IMR-90 (cell line): Measurements from ENCODE around the gene NOS1. TPM values are rescaled to one million over a fixed set of nuclear protein-coding genes. Genes with fewer than 3 reads are reported as not detected.

ENCODE experiments used
- ATAC-seq: fragments of 200-7000 bp; cut with Tn5 transposase; 2 replicates; pipeline ENCODE4 v1.9.1; 2020; ENCODE audit warnings: low read depth, mild to moderate bottlenecking, moderate library complexity
- BruUV-seq: library from RNA; stranded (reverse); fragments of 400-500 nt; replicated peaks from 2 replicates; lab custom pipeline; 2021; lab: Mats Ljungman, UMichigan
- CTCF ChIA-PET: fragments of 300-600 bp; formaldehyde crosslinking; extraction: SDS; loops from one replicate; lab custom pipeline; 2021; ENCODE audit warnings: antibody characterized with exemption; lab: Yijun Ruan, JAX
- POLR2A ChIA-PET: fragments of 300-600 bp; sonication (Branson Sonifier 250); formaldehyde crosslinking; loops from one replicate; lab custom pipeline; 2022; ENCODE audit warnings: antibody characterized with exemption; ENCODE audit not compliant: unreplicated experiment; lab: Charles Lee
- DNase-seq: peaks from one replicate; pipeline ENCODE4 v3.0.0; 2013
- H2AFZ ChIP-seq: replicated peaks from 2 replicates; pipeline ENCODE3; 2013; ENCODE audit warnings: low read length, mild to moderate bottlenecking; ENCODE audit not compliant: poor library complexity
- H2AK5ac ChIP-seq: 2 replicates; pipeline ENCODE4 v1.6.1; 2013; ENCODE audit warnings: low read depth, low read length, inconsistent platforms
- H2AK9ac ChIP-seq: replicated peaks from 2 replicates; pipeline ENCODE3; 2013; ENCODE audit warnings: mild to moderate bottlenecking, low read depth, low read length, moderate library complexity; ENCODE audit not compliant: poor library complexity
- H2BK120ac ChIP-seq: 2 replicates; pipeline ENCODE4 v1.6.1; 2013; ENCODE audit warnings: low read depth, low read length, inconsistent platforms
- H2BK15ac ChIP-seq: 3 replicates; pipeline ENCODE4 v1.6.1; 2013; ENCODE audit warnings: low read depth, low read length, inconsistent platforms
- H2BK20ac ChIP-seq: 2 replicates; pipeline ENCODE4 v1.6.1; 2013; ENCODE audit warnings: low read depth, mild to moderate bottlenecking, inconsistent platforms, low read length, moderate library complexity
- H2BK5ac ChIP-seq: 2 replicates; pipeline ENCODE4 v1.6.1; 2013; ENCODE audit warnings: mild to moderate bottlenecking, low read depth, low read length, inconsistent platforms; ENCODE audit not compliant: poor library complexity, severe bottlenecking
- H3K14ac ChIP-seq: replicated peaks from 2 replicates; pipeline ENCODE4 v1.6.1; 2013; ENCODE audit warnings: low read depth, low read length, inconsistent platforms
- H3K18ac ChIP-seq: 2 replicates; pipeline ENCODE4 v1.6.1; 2013; ENCODE audit warnings: low read depth, low read length, control low read depth
- H3K23ac ChIP-seq: 2 replicates; pipeline ENCODE4 v1.6.1; 2013; ENCODE audit warnings: low read depth, low read length, inconsistent platforms
- H3K27ac ChIP-seq: 2 replicates; pipeline ENCODE4 v1.5.1; 2013; ENCODE audit warnings: mild to moderate bottlenecking, control low read depth, low read length; ENCODE audit not compliant: insufficient read depth
- H3K27me3 ChIP-seq: 2 replicates; pipeline ENCODE4 v1.6.1; 2013; ENCODE audit warnings: low read length; ENCODE audit not compliant: control insufficient read depth, insufficient read depth
- H3K36me3 ChIP-seq: 2 replicates; pipeline ENCODE4 v1.6.1; 2013; ENCODE audit warnings: low read length, mixed read lengths; ENCODE audit not compliant: control insufficient read depth, insufficient read depth
- H3K4ac ChIP-seq: 2 replicates; pipeline ENCODE4 v1.6.1; 2013; ENCODE audit warnings: low read depth, low read length, inconsistent platforms
- H3K4me1 ChIP-seq: 2 replicates; pipeline ENCODE4 v1.6.1; 2013; ENCODE audit warnings: low read length, mixed read lengths; ENCODE audit not compliant: control insufficient read depth, insufficient read depth
- H3K4me2 ChIP-seq: 2 replicates; pipeline ENCODE4 v1.6.1; 2013; ENCODE audit warnings: low read depth, mild to moderate bottlenecking, control low read depth, low read length, moderate library complexity
- H3K4me3 ChIP-seq: 2 replicates; pipeline ENCODE4 v1.5.1; 2013; ENCODE audit warnings: low read depth, mild to moderate bottlenecking, control low read depth, low read length, moderate library complexity; ENCODE audit not compliant: insufficient read depth
- H3K56ac ChIP-seq: 2 replicates; pipeline ENCODE4 v1.6.1; 2013; ENCODE audit warnings: low read length, inconsistent platforms; ENCODE audit not compliant: insufficient read depth; ENCODE audit errors: extremely low read depth
- H3K79me1 ChIP-seq, 2 experiments: 2 replicates each; pipeline ENCODE4 v1.6.1; 2013; ENCODE audit warnings: low read length in 2 of 2, inconsistent platforms in 1 of 2, low read depth in 1 of 2
- H3K9ac ChIP-seq: 2 replicates; pipeline ENCODE4 v1.6.1; 2013; ENCODE audit warnings: low read depth, low read length, control low read depth
- H3K9me1 ChIP-seq: 2 replicates; pipeline ENCODE4 v1.6.1; 2013; ENCODE audit warnings: low read length, inconsistent platforms; ENCODE audit not compliant: insufficient read depth
- H3K9me3 ChIP-seq: 2 replicates; pipeline ENCODE4 v1.6.1; 2013; ENCODE audit warnings: low read length; ENCODE audit not compliant: control insufficient read depth, insufficient read depth
- H4K20me1 ChIP-seq: 2 replicates; pipeline ENCODE4 v1.6.1; 2013; ENCODE audit warnings: low read length, inconsistent platforms; ENCODE audit not compliant: insufficient read depth
- H4K5ac ChIP-seq: 2 replicates; pipeline ENCODE4 v1.6.1; 2013; ENCODE audit warnings: mild to moderate bottlenecking, low read depth, low read length, control low read depth
- H4K8ac ChIP-seq, 2 experiments: 2 replicates each; pipeline ENCODE4 v1.6.1; 2013; ENCODE audit warnings: low read depth in 2 of 2, low read length in 2 of 2, control low read depth in 1 of 2, inconsistent platforms in 1 of 2
- H4K91ac ChIP-seq: 2 replicates; pipeline ENCODE4 v1.6.1; 2013; ENCODE audit warnings: low read depth, low read length, inconsistent platforms; ENCODE audit not compliant: insufficient read depth
- BHLHE40 ChIP-seq: fragments of 150-350 bp; IDR thresholded peaks from 2 replicates; pipeline ENCODE4 v1.6.1; 2016; ENCODE audit warnings: mild to moderate bottlenecking, low read depth, low read length
- CEBPB ChIP-seq: IDR thresholded peaks from 2 replicates; pipeline ENCODE4 v1.6.1; 2012; ENCODE audit warnings: low read depth, low read length, improper control_type of control experiment
- CHD1 ChIP-seq: IDR thresholded peaks from 2 replicates; pipeline ENCODE4 v1.6.1; 2012; ENCODE audit warnings: low read depth, low read length, improper control_type of control experiment
- MAFK ChIP-seq: IDR thresholded peaks from 2 replicates; pipeline ENCODE4 v1.6.1; 2012; ENCODE audit warnings: low read depth, low read length, improper control_type of control experiment
- MXI1 ChIP-seq: IDR thresholded peaks from 2 replicates; pipeline ENCODE4 v1.6.1; 2012; ENCODE audit warnings: low read depth, mild to moderate bottlenecking, low read length, moderate library complexity, borderline replicate concordance
- NFE2L2 ChIP-seq: fragments of 150-350 bp; IDR thresholded peaks from 2 replicates; pipeline ENCODE4 v1.6.1; 2016; ENCODE audit warnings: low read depth, mild to moderate bottlenecking, low read length
- RAD21 ChIP-seq: IDR thresholded peaks from 2 replicates; pipeline ENCODE4 v1.6.1; 2012; ENCODE audit warnings: low read length, improper control_type of control experiment
- WGBS, 2 experiments: methylation state at CpG; one replicate each; pipeline versions ENCODE4 v1.1.5 to v1.1.7; 2013; ENCODE audit warnings: missing lambda C conversion rate in 2 of 2; ENCODE audit not compliant: insufficient read length in 1 of 2; ENCODE audit errors: extremely low coverage in 2 of 2; 5-methylcytosine and 5-hydroxymethylcytosine counted together
- dilution Hi-C: fragments of 300-500 bp; cut with HindIII; formaldehyde crosslinking; loops from one replicate; pipeline ENCODE4 v1.14.3; 2018; ENCODE audit warnings: low sequenced_read_pairs; ENCODE audit not compliant: unreplicated experiment
- in situ Hi-C: fragments of 300-500 bp; cut with MboI; formaldehyde crosslinking; loops from 3 replicates; pipeline ENCODE4 v1.14.3; 2019; ENCODE audit warnings: low sequenced_read_pairs, inconsistent platforms, mixed read lengths
- intact Hi-C: fragments of 100-400 bp; cut with micrococcal nuclease; formaldehyde crosslinking; loops from 2 replicates; pipeline ENCODE4 v1.10.0; 2022
- polyA plus RNA-seq, 3 experiments: library from polyadenylated mRNA; depleted of rRNA; stranded (reverse); fragments of >200 nt; gene quantifications; 2 replicates each; pipeline ENCODE4 v1.2.3, GENCODE V29; 2012; ENCODE audit warnings: low replicate concordance in 1 of 3
- total RNA-seq: library from RNA; depleted of rRNA; stranded (reverse); fragments of >200 nt; gene quantifications from 2 replicates; pipeline ENCODE4 v1.2.3, GENCODE V29; 2012
- TF ChIP-seq, protein P1 (sequence below): conservative IDR thresholded peaks from 2 replicates; pipeline ENCODE4 v1.5.1; 2012; ENCODE audit warnings: mild to moderate bottlenecking, low read depth, low read length, improper control_type of control experiment

Gene NOS1
- total and polyA plus RNA-seq, 2 of the 4 experiments (the other 2 are of a cell fraction): 0.09 TPM; not detected in 1

DNA sequence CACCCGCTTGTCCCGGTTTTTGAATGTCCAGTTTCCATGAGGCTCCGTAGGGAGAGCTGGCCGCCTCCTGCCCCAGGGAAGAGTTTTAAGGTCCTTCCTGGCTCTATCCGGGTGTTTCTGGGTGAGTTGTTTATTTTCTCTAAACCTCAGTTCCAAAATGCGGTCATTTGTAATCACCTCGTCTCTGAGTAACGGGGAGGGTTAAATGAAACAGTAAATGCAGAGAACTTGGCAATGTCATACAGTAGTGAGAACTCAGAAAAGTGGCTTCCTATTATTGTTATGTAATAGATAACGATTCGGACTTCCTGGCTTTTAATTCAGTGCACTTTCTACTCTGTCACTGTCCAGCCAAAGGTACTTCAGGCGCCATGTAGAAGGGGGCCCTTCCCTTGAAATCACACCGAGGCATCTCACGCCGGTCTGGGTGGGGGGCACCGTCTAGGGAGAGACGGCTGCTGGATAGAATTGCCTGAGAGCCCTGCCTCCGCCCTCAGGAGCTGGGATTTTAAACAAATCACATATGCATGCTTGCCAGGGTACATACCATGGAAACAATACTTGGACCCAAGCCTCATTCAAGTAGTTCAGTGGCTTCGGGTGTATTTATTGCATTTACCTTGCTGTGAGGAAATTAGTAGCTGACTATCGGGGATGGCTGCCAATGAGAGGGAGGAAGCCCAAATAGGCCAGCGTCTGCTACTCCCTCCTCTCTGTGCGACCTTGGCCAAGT is 26.4 kb downstream of the NOS1 start:
- H3K14ac ChIP-seq: no peak overlapping the region
- no peak overlapping the region for H3K9ac ChIP-seq
- H3K27me3 ChIP-seq: no peaks in the 10 kb centered on the region
- TF ChIP-seq CHD1 (no peak), MAFK (no peak), MXI1 (no peak), CEBPB (no peak), RAD21 (no peak), NFE2L2 (no peak), BHLHE40 (no peak)
- TF ChIP-seq, protein P1, sequence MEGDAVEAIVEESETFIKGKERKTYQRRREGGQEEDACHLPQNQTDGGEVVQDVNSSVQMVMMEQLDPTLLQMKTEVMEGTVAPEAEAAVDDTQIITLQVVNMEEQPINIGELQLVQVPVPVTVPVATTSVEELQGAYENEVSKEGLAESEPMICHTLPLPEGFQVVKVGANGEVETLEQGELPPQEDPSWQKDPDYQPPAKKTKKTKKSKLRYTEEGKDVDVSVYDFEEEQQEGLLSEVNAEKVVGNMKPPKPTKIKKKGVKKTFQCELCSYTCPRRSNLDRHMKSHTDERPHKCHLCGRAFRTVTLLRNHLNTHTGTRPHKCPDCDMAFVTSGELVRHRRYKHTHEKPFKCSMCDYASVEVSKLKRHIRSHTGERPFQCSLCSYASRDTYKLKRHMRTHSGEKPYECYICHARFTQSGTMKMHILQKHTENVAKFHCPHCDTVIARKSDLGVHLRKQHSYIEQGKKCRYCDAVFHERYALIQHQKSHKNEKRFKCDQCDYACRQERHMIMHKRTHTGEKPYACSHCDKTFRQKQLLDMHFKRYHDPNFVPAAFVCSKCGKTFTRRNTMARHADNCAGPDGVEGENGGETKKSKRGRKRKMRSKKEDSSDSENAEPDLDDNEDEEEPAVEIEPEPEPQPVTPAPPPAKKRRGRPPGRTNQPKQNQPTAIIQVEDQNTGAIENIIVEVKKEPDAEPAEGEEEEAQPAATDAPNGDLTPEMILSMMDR: no peak
- ChIA-PET POLR2A (no interaction called here), CTCF (no interaction called here)
- intact Hi-C loops (no loop called here), dilution Hi-C loops (no loop called here), in situ Hi-C loops (no loop called here)
- no peak overlapping the region for H2BK120ac ChIP-seq
- BruUV-seq: no TSS peak
- no peak overlapping the region for H3K23ac ChIP-seq
- H4K20me1 ChIP-seq: no peaks in the 10 kb centered on the region
- ATAC-seq (no peak), DNase-seq (no peak)
- no peak overlapping the region for H2BK5ac ChIP-seq
- no peak overlapping the region for H2BK15ac ChIP-seq
- 0% methylated on average over 1 of the region's 21 CpGs; no CpG with 5 or more reads in 1 of the 2 experiments for WGBS, 2 experiments
- no peak overlapping the region for H4K8ac ChIP-seq
- no peak overlapping the region for H3K56ac ChIP-seq
- no peak overlapping the region for H2AK5ac ChIP-seq
- no peaks in the 10 kb centered on the region for H3K79me1 ChIP-seq
- H4K91ac ChIP-seq: no peak overlapping the region
- H2BK20ac ChIP-seq: no peak overlapping the region
- no peak overlapping the region for H3K27ac ChIP-seq
- H3K4me1 ChIP-seq: no peaks in the 10 kb centered on the region
- peaks cover 22% of the 10 kb centered on the region for H3K9me3 ChIP-seq
- no peaks in the 10 kb centered on the region for H3K36me3 ChIP-seq
- no peak overlapping the region for H3K4me3 ChIP-seq
- H3K4me2 ChIP-seq: no peak overlapping the region
- no peaks in the 10 kb centered on the region for H3K9me1 ChIP-seq
- H4K5ac ChIP-seq: no peak overlapping the region
- H2AK9ac ChIP-seq: no peak overlapping the region
- no peak overlapping the region for H3K18ac ChIP-seq
- H3K4ac ChIP-seq: no peak overlapping the region
- no peak overlapping the region for H2AFZ ChIP-seq
